ENCODE measurements around the gene SMIM5.
"Not testable (repeated sequence)": the region's sequence is repeated elsewhere in the genome, so short reads cannot be mapped to it uniquely, and the experiment has no call there.

The SMIM5 gene

DNA sequence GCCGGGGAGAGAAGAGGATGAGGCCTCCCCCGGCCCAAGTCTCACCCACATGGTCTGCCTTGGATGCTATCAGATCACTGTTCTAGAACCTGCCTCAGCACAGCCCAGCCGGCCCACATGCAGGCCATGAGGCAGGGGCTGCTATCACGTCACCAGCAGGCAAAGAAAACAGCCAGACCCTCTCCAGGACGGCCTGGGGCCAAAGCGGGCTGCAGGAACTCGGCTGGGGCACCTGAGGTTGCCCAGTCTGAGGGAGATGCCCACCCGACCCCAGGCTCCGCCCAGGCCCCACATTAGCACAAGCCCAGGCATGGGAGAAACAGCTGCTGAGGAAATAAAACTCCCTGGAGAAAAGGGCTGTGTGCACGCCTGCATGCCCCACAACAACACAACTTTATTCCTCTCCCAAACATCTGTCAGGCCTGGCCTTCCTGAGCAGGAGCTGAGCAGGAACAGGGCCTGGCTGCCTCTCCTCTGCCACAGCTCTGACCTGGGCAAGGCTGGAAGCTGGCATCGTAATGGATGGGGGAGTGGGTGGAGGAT, 6.7 kb upstream of the SMIM5 start:
- DNase-seq = no peak

DNA sequence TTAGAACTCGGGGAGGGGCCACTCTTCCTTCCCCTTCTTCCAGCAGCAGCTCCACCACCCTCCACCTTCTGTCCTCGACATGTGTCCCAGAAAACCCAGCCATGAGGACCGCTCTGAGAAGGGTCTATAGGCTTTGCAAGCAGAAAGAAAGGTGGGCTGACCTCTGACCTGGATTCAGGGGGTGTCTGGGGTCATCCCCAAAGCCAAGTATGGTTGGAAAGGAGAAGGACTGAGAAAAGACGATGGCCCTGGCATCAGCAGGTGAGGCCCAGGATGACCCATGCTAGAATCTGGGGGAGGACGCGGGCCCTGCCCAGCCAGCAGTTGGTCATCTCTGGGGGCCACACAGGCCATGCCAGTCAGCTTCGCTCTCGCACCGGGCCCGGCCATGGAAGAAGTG, 6.1 kb upstream of the SMIM5 start:
- DNase-seq = no peak

DNA sequence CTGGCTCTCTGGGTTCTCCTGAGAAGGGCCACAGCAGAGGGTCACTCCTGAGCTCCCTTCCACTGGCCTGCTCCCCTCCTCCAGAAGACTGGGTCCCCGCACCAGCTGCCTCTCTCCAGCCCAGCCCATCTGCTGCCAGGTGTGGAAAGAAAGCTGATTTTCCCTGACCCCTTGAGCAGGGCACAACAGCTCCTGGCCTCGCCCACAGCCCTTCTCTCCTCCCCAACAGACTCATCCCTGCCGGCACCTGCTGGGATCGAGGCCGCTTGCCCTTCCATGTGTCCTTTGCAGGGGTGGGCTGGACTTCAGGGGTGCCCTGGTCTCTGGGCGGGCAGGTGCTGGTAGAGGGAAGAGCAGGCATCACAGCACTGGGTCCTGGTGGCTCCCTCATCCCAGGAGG, 4.8 kb upstream of the SMIM5 start:
- no peak for DNase-seq

- DNase-seq = no peak
These were observed 4.1 kb upstream of the SMIM5 start for GRCh38 chr17:75629157-75629556.

- DNase-seq = no peak
These were observed 2.9 kb upstream of the SMIM5 start for GRCh38 chr17:75630071-75630917.

- no peak for DNase-seq
These were observed 1.9 kb upstream of the SMIM5 start for GRCh38 chr17:75631353-75631752.

DNA sequence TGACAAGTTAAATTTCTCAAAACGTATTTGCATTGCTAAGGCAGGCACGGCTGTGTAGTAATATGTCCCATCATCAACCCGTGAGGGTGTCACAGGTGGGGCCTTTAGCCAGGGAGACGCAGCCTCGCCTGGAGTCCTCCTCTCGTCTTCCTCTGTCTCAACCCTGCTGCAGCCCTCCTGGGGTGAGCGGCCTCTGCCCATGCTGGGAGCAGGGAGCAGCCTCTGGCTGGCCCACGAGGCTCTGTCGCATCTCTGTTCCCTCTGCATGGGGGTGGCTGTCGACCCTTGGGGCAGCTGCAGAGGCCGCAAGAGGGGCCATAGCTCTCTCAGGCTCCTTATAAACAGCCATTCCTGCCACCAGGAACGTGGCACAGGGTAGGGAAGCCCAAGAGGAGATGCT, 806 bp upstream of the SMIM5 start:
- no peak for DNase-seq

GRCh38 chr17:75633486-75634375, 497 bp downstream of the SMIM5 start:
- DNase-seq = peak; percentile 36

DNA sequence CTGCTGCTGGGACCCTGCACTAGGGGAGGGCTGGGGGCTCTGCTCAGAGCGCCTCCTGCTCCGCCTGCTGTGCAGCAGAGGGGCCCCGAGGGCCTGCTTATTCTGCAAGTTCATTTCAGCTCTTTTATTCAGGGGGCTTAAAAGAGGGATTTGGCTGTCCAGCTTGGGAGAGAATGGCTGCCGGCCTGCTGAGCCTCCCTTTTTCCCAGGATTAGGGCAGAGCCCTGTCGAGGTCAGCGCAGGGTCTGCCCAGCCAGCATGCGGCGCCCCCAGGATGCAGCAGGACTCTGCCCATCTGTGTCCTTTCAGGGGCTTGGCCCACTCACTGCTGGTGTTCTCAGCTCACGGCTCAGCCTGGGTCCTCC, 1.1 kb downstream of the SMIM5 start:
- no peak for DNase-seq

DNA sequence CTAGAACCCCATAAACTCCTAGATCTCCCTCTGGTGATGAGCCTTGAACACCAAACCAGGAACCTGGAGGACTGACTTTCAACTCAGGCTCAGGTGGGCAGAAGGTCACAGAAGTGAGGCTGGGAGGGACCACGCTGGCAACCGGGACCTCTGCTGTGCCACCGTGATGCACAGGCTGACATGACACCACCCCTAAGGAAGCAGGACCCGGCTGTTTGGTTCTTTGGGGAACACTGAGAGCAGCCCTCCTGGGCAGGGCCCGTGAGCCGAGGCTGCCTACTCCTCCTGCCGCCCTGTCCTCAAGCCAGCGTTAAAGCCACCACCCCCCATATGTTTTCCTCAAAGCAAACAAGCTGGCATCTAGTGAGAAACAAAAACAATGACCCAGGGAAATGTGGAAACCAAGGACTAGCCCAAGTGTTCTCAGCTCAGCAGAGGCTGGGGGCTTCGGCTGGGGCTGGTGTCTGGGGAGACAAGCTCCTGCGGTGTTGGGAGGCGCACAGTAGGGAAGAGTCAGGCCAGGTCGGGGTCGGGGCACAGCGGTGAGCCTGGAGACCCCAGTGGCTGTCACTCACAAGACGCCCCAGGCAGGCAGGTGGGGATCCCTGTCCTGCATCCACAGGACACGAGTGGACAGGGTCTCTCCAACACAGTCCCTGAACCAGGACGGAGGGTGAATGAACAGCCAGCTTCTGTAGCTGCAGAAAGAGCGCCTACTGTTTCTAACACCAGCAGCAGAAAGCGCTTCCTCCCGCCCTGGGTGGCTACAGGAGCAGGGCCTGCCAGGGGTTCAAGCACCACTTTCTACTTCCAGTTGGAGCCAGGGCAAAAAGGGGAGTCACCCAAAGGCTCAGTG, 1.7 kb downstream of the SMIM5 start:
- DNase-seq = no peak

- DNase-seq = no peak
These were observed 2.5 kb downstream of the SMIM5 start for GRCh38 chr17:75635610-75636202.

GRCh38 chr17:75636381-75637142, 3.3 kb downstream of the SMIM5 start:
- DNase-seq = no peak

GRCh38 chr17:75637143-75637538, 3.9 kb downstream of the SMIM5 start:
- no peak for DNase-seq

- no peak for DNase-seq
These were observed 4.3 kb downstream of the SMIM5 start for GRCh38 chr17:75637551-75637950.

DNA sequence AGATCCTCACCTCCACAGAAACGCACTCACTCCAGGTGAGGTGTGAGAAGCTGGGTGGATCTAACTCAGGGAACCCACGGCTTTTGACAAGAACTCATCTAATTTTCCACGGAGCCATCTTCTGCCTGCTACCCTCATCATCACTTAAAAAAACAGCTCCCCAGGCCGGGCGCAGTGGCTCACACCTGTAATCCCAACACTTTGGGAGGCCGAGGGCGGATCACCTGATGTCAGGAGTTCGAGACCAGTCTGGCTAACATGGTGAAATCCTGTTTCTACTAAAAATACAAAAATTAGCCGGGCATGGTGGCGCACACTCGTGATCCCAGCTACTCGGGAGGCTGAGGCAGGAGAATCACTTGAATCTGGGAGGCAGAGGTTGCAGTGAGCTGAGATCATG, 4.8 kb downstream of the SMIM5 start:
- DNase-seq = not testable (repeated sequence)

- DNase-seq = no peak
These were observed 5.7 kb downstream of the SMIM5 start for GRCh38 chr17:75638893-75639292.

DNA sequence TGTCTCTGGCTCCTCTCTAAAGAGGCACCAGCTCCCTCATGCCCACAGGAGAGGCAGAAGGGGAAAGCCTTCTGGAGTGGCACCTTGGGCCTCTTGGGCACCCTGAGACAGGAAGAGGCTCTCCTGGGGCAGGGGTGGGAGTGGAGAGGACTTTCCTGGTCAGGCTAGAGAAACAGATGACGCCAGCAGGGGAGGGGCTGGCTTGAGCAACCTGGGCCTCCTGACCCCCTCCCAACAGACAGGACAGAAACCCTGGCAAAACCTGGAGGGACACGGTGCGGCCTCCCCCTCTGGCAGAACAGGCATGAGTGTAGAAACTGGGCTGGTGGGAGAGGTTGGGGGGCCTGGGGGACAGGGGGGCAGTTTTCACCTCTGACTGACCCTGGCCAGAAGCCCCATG, 6.1 kb downstream of the SMIM5 start:
- no peak for DNase-seq

DNA sequence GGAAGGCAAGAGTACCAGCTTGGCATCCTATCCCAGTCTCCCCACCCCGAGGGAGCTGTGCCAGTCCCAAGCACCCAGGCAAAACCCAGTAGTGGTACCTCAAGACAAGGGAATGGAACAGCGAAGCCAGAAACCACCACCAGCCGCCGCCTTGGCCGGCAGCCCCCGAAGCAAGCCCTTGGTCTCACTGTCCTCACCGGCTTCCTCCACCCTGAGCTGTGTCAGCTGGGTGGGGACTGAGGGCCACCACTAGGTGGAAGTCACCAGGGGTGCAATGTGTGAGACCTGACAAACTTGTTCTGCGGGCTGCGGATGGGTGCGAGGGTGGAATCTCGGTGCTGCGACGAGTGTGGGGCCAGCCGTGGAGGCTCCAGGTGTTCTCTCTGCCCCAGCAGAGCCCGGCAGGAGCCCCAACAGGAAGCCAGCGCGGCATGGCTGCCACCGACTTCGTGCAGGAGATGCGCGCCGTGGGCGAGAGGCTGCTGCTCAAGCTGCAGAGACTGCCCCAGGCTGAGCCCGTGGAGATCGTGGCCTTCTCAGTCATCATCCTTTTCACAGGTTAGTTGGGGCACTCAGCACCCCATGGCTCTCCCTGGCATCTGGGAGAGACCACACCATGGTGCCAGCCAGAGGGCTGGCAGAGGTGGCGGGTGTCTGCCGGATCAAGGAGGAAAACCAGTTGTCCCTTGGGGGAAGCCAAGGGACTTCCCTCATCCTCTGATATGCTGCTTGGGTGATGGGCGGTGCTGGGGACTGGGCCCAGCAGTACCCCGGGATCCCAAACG, 6.7 kb downstream of the SMIM5 start:
- no peak for DNase-seq

GRCh38 chr17:75640556-75641119, 7.4 kb downstream of the SMIM5 start:
- DNase-seq = no peak

DNA sequence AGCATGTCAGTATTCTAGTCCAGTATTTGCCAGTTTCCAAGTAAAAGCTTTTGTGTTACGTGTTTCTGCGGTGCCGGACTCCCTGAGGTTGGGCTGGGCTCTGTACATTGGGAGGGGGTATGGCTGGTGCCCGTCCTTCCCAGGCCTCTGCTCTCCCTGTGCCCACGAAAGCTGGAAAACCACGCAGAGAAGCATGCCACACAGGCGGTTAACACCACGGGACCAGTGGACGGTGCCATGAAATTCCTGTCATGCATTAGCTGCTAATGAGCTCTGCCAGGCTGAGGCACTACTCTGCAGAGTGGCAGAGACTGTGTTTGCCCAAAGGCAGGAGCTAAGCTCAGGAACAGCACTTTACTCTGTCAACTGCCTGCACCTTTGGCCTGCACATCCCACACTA, 8.1 kb downstream of the SMIM5 start:
- no peak for DNase-seq
